Left hindlimb (tissue), 1 donor: ENCODE data around the gene MAP2K6.

Source experiments
- DNase-seq: peaks from one replicate; pipeline ENCODE4 v3.0.0-alpha.2; 2018

The MAP2K6 gene

GRCh38 chr17:69414408-69415274 is at the start of gene MAP2K6:
Gene MAP2K6, plus strand, starts transcription at chr17:69414697. Its CDS starts 288 bp downstream, at chr17:69414985.
- DNase-seq: peak; percentile 89

GRCh38 chr17:69367298-69367697 is 47.2 kb upstream of the MAP2K6 start:
- DNase-seq: no peak

GRCh38 chr17:69373069-69373468 is 41.4 kb upstream of the MAP2K6 start:
- DNase-seq: no peak

GRCh38 chr17:69375229-69375628 is 39.3 kb upstream of the MAP2K6 start:
- DNase-seq: no peak

DNA sequence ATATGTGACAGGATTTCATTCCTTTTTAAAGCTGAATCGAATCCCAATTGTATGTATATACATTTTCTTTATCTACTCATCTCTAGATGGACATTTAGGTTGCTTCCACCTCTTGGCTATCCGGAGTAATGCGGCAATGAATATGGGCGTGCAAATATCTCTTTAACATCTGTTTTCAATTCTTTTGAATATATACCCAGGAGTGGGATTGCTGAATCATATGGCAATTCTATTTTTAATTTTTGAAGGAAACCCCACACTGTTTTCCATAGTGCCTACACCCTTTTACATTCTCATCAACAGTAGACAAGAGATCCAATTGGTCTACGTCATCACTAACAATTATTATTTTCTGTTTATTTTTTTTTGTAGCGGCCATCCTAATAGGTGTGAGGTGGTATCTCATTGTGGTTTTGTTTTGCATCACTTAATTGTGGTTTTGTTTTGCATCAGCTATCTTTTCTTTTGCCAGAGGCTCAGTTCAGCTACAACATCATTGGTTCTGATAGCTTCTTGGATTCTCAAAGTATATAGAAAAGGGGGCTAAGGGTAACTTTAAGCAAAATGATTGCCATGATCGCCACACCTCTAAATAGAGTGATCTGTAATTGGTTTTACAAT is 25.6 kb upstream of the MAP2K6 start:
- no peak for DNase-seq

- no peak for DNase-seq
These were observed 23.5 kb upstream of the MAP2K6 start for GRCh38 chr17:69390795-69391501.

DNA sequence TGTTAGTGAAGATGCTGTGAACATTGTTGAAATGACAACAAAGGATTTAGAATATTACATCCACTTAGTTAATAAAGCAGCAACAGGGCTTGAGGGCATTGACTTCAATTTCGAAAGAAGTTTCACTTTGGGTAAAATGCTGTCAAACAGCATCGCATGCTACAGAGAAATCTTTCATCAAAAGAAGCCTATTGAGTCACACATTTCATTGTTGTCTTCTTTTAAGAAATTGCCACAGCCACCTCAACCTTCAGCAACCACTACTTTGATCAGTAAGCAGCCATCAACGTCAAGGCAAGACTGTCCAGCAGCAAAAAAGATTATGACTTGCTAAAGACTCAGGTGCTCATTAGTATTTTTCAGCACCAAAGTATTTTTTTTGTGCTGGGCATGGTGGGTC is 13.2 kb upstream of the MAP2K6 start:
- DNase-seq: no peak

DNA sequence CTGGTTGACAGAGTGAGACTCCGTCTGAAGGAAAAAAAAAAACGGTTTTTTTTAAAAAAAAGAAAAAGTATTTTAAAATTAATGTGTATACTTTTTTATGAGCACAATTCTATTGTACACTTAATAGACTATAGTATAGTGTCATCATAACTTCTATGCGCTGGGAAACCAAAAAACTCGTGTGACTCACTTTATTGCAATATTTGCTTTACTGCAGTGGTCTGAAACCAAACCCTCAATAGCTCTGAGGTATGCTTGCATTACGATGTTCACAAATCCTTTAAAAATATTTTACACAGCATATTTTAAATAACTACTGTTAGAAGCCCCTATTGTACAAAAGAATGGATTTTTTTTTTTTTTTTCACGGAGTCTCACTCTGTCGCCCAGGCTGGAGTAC is 12.4 kb upstream of the MAP2K6 start:
- DNase-seq: no peak

DNA sequence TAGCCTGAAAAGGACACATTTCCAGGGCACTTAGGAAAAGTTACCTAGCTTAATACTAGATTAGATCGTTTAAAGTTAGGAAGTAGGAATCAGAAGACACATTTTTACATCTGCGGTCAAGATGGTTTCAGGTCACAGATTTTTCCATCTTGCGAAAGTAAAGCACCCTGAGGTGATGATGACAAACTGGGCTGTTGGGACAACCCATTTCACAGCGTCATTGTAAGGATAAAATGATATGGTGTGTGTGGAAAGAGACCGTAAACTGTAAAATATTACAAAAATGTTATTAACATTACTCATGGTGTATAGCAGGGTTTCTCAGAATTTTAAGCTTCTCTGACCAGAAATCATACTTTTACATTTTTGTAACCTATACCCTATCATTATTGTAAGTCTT is 10.1 kb upstream of the MAP2K6 start:
- no peak for DNase-seq

DNA sequence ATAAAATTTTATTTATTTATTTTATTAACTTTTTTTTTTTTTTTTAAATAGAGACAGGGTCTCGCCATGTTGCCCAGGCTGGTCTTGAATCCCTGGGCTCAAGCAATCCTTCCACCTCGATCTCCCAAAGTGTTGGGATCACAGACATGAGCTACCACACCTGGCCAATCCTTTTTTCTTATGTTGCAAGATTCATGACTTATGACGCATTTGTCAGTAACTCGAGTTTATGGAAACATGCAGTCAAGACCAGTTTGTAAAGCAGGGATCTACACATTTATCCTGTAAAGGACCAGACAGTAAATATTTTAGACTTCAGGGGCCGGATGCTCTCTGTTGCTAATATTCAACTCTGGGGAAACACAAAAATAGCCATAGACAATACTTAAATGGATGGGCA is 9.4 kb upstream of the MAP2K6 start:
- no peak for DNase-seq

- DNase-seq: no peak
These were observed 7.6 kb upstream of the MAP2K6 start for GRCh38 chr17:69406941-69407340.

GRCh38 chr17:69407759-69408158 is 6.7 kb upstream of the MAP2K6 start:
- no peak for DNase-seq

DNA sequence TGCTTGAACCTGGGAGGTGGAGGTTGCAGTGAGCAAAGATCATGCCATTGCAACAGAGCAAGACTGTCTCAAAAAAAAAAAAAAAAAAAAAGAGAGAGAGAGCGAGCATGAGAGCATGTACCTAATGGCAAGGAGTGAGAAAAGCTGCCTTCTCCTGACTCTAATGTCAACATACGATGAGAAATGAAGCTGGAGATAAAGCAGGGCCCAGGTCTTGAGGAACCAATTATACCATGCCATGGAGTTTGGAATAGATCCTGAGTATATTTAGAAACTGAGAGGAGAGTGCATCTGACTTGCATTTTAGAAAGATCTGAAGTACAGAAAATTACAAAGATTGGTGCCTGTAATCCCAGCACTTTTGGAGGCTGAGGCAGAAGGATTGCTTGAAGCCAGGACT is 3.8 kb upstream of the MAP2K6 start:
- DNase-seq: no peak

- DNase-seq: no peak
These were observed 2.7 kb upstream of the MAP2K6 start for GRCh38 chr17:69411766-69412165.

GRCh38 chr17:69412251-69412671 is 2.2 kb upstream of the MAP2K6 start:
- no peak for DNase-seq

GRCh38 chr17:69415431-69415830 is 934 bp downstream of the MAP2K6 start:
- no peak for DNase-seq

DNA sequence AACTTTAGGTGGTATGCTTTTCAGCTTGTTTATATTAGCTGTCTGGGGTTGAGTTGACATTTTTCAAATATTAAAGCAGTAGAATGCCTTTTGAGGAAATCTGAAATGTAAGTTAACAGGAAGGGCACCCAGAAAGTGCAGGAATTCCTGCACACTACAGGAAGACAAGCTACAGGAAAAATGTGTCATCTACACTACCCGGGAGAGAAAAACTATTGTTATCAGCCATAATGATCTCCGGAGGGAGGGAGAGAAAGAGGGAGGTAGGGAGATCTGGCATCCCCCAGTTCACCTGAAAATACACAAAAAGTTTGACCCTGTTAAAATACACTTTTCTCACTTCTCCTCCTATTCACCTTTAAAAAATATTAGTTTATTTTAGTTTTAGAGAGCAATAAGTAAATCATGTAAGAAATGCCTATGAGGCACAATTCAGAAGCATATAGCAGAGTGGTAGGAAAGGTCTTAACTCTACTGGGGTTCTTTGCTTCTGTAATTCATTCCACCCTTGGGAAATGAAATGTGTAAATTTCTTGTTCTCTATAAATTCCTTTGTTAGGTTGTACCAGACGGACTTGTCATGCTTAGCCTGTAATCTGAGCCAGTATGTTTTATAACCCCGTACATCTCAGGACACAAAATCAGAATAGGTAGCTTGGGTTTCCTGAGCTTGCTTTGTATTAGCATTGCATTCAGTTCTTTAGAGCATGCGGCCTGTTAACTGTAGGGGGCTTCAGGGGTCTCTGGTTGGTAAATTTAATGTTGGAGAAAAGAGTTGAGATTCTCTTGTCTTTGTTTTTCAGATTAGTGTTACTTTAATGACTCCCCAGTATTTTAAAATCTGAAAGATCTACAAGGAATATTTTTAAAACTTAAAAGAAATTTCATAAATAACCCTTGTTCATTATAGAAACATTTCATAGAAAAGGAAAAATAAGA is 3.3 kb downstream of the MAP2K6 start:
- DNase-seq: no peak

DNA sequence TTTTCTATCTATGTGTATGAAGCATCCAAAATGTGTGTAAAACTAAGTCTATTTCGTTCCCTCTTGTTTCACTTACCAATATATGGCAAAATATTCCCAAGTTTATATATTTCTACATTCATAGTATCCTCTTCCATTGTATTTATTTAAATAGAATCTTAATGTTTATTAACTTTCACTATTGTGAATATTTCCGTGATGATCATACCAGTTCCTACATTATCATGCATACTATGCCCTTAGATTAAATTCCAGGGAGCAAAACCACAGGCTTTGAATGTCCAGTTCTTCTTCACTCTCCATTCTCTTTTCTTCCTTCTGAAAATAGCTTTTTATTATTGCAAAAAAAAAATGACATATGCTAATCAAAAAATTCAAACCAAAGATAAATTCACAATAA is 4.0 kb downstream of the MAP2K6 start:
- no peak for DNase-seq

- DNase-seq: no peak
These were observed 9.0 kb downstream of the MAP2K6 start for GRCh38 chr17:69423450-69423849.

- DNase-seq: no peak
These were observed 10.0 kb downstream of the MAP2K6 start for GRCh38 chr17:69424287-69425041.

DNA sequence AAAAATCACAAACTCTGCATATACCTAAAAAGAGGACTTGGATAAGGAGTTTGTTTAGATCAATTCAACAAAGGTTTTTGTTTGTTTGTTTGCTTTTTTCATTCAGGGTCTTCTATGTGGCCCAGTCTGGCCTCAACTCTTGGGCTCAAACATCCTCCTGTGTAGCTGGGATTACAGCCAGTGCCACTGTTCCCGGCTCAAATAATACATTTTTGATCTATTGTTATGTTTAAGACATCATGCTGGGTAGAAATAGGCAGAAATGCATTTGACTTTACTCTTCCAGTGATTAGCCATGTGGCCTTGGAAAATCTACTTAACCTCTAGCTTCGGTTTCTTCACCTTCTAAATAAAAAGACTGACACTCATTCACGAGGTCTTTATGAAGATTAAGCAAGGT is 11.5 kb downstream of the MAP2K6 start:
- no peak for DNase-seq
